DND-41 (cell line): ENCODE data around the gene EHD1.

Experiments used
- EZH2 ChIP-seq: IDR thresholded peaks from 3 replicates; pipeline ENCODE4 v1.6.1; 2012; ENCODE audit warnings: borderline replicate concordance, low read depth, mild to moderate bottlenecking, moderate library complexity, low read length, inconsistent platforms; ENCODE audit not compliant: severe bottlenecking
- TF ChIP-seq, protein P1 (sequence below): IDR thresholded peaks from 2 replicates; pipeline ENCODE4 v1.5.1; 2012; ENCODE audit warnings: borderline replicate concordance, low read length, moderate library complexity, mild to moderate bottlenecking; ENCODE audit not compliant: poor library complexity, severe bottlenecking; ENCODE audit errors: extremely low read depth

GRCh38 chr11:64875369-64876228, 2.8 kb downstream of the EHD1 start:
- TF ChIP-seq EZH2 = no peak
- TF ChIP-seq, protein P1, sequence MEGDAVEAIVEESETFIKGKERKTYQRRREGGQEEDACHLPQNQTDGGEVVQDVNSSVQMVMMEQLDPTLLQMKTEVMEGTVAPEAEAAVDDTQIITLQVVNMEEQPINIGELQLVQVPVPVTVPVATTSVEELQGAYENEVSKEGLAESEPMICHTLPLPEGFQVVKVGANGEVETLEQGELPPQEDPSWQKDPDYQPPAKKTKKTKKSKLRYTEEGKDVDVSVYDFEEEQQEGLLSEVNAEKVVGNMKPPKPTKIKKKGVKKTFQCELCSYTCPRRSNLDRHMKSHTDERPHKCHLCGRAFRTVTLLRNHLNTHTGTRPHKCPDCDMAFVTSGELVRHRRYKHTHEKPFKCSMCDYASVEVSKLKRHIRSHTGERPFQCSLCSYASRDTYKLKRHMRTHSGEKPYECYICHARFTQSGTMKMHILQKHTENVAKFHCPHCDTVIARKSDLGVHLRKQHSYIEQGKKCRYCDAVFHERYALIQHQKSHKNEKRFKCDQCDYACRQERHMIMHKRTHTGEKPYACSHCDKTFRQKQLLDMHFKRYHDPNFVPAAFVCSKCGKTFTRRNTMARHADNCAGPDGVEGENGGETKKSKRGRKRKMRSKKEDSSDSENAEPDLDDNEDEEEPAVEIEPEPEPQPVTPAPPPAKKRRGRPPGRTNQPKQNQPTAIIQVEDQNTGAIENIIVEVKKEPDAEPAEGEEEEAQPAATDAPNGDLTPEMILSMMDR = no peak
